GM21723 (cell line): ENCODE results near the gene SLC12A3.
A peak's percentile ranks its signal among the peaks of the same experiment; 100 is the strongest.

Experiments used
- ATAC-seq: cut with Tn5 transposase; IDR thresholded peaks from one replicate; pipeline ENCODE4 v1.9.1; 2021; ENCODE audit warnings: mild to moderate bottlenecking, moderate library complexity; ENCODE audit not compliant: unreplicated experiment

Gene SLC12A3

GRCh38 chr16:56847173-56847910 lies 17.7 kb upstream of the SLC12A3 start:
- ATAC-seq, result no peak

DNA sequence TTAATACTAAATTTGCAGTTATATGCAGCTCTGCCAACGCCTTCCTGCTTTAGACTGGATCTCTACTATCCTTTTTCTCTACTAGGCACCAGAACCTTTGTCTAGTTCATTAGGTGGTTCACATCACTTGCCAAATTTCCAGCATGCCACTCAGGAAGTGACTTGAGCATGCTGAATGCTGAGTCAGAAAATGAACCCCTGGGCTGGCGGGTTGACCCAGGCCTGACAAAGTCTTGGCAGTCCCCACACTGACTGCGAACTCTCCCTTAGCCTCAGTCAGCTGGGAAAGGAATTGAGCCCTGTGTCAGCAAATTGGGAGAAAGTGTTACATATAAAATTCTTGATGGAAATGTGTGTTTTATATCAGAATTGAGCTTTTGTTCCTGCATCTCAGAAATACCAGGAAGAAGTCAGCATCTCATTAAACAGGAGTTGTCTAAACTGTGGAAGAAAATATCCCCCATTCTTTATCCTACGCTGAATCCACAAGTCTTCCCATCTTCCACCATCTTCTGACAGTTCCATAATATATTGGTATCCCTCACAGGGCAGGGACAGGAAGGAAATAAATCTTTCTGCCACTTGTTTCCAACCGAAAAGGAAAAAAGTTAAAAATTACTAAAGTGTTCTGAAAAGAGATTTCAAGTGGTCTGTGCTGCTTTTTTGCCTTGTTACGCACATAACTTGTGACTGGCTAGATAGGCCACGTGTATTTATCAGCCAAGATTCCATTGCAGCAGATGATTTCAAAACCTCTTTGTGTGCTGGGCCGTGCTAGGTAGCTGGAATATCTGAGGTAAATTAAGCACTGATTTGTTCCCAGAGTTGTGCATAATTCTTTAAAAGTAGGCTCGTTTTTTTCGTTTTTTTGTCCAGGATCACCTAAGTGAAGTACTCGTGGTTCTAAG lies 16.7 kb upstream of the SLC12A3 start:
- ATAC-seq, result no peak

DNA sequence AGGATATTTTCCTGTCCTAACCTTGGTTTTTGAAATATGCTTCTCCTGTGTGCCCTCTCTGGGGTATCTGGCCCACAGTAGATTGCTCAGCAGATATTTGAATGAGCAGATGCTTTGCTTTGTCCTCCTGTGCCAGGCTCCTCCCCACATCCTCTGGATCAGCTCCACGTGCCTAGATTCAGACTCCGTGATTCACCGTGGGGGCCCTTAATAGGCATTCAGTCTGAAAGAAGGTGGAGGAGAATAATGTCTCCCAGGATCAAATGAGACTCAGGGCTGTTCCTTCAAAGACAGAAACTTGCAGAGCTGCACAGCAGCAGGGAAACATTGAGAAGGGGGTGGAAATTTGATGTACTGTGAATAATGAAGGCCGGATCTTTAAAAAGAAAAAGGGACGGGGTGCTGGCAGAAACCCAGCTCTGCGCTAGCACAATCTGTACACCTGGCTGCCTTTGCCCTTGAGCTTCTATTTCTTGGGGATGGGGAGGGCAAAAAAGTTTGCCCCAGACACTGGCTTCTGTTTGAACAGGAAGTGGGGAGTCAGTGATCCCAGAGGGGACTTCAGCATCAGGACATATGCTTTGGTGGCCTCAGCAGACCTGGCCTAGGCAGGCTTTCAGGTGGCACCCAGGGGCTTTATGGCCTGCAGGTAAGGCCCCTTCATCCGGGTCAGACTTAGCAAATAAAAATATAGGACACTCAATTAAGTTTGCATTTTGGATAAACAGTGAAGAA lies 15.9 kb upstream of the SLC12A3 start:
- no peak for ATAC-seq

DNA sequence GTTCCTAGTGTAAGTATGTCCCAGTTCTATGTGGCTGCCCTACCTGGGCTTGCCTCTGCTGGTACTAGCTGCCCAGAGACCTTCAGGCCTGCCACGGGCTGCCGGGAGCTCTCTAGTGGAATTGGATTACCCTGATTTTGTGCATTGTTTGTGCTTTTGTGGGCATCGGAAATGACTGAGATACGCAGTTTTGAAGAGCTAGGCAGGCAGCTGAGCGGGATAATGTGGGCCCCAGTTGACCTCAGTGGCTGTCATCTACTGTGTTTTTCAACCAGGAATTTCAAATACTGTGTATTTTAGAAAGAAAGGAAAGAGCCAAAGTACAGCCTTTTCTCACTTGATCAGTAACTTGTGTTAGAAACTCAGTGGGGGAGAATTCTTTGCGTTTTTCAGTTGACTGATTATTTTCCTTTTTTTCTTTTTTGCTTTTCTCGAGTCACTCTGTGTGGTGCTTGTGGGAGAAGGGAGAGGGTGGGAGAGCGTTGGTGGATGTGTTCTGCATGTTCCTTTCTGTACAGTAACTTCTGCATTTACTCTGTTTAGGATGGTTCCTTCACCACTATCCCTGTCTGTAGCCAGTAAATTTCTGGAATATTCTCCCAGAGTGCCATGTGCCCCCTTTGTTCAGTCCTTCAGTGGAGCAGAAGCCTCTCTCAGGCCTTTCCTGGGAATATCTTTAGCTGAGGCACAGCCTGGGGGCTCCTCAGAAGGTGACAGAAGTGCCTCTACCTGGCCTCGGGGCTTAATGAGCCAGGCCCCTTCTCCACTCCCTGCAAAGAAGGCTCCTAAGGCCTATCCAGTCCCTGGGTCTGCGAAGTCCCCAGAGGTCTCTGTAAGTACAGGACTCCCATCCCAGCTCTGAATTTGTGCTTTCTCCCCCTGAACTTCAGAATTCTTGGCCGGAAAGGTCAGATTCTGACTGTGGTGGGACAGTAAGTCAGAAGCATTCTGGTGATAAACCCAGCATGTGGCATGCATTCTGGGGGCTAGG lies 15.0 kb upstream of the SLC12A3 start:
- ATAC-seq, result no peak

GRCh38 chr16:56851671-56852400 lies 13.2 kb upstream of the SLC12A3 start:
- no peak for ATAC-seq

GRCh38 chr16:56852401-56852730 lies 12.6 kb upstream of the SLC12A3 start:
- no peak for ATAC-seq

DNA sequence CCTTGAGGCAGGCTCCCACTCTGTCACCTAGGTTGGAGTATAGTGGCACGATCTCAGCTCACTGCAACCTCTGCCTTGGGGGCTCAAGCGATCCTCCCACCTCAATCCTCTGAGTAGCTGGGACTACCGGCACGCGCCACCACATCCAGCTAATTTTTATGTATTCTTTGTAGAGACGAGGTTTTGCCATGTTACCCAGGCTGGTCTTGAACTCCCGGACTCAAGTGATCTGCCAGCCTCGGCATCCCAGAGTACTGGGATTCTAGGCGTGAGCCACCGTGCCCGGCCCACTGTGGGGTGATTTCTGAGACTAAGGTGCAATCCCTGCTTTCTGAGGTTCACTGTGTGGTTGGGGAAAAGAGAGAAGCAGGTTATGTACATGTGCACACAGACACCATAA lies 12.0 kb upstream of the SLC12A3 start:
- no peak for ATAC-seq

DNA sequence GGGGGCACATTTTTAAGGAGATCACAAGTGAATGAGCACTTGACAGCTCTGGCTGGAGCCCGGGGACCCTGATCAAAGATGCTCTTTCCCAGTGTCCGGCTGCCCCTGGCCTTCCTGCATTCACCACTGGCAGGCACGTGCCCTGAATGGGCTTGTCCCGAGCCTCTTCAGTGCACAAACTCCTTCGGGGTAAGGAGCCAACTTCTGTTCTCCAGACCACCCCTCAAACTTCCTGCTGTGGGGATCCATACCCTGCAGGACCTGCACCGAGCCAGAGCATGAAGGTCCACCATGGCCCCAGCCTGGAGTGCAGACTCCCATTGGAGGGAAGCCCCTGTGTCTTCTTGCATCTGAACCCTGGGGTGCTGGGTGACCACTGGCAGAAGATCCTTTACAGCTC lies 9.8 kb upstream of the SLC12A3 start:
- no peak for ATAC-seq

GRCh38 chr16:56855946-56856345 lies 9.1 kb upstream of the SLC12A3 start:
- ATAC-seq, result no peak

GRCh38 chr16:56856876-56857447 lies 8.0 kb upstream of the SLC12A3 start:
- no peak for ATAC-seq

DNA sequence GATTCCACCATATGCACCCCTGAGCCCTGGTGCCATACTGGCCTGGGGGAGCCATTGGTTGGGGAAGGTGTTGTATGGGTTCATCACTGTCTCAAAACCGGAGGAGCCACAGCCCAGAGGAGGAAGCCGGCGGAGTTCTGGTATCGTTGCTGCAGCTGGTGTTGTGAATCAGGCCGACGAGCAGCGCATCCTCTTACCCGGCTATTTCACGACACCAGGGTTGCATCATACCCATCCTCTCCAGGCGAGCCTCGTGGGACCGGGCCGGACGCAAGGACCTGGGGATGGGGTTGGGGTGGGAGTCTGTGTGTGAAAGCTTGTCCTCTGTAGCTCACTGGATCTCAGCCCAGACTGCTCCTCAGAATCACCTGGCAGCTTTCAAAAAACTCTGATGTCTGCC lies 6.6 kb upstream of the SLC12A3 start:
- ATAC-seq, result no peak

GRCh38 chr16:56859636-56860035 lies 5.4 kb upstream of the SLC12A3 start:
- no peak for ATAC-seq

DNA sequence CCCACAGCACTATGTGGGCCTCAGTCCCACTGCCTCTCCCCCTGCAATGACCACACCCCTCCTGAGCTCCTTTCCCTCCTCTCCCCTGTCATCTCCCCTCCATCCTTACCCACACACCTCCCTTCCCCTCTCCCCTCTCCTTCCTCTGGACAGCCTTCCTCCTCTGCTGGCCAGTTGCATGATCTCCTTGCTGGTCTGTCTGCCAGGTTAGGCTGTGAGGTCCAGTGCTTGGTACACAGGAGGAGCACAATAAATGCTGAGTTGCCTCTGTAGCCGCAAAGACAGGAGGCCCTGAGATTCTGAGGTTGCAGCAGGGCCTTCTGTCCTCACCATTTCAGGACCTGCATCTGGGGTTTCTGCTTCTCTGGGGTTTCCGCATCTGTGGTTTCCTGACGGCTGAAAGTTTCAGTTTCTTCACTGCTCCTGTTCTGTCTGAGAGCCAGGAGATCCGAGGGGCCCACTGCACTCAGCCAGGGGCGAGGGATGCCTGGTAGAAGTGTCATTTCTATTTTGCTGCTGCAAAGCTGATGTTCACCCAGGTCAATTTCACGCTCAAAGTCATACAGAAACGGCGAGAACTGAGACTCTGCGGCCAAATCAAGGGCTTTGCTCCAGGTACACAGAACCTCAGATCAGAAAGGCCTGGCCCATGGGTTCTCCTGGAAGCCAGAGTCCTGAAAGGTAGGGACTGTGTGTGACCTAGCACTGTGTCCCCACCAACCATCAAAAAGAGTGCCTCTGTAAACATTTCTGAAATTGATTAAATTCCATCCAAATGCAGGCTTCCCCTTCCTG lies 4.6 kb upstream of the SLC12A3 start:
- ATAC-seq, result peak; percentile 86

DNA sequence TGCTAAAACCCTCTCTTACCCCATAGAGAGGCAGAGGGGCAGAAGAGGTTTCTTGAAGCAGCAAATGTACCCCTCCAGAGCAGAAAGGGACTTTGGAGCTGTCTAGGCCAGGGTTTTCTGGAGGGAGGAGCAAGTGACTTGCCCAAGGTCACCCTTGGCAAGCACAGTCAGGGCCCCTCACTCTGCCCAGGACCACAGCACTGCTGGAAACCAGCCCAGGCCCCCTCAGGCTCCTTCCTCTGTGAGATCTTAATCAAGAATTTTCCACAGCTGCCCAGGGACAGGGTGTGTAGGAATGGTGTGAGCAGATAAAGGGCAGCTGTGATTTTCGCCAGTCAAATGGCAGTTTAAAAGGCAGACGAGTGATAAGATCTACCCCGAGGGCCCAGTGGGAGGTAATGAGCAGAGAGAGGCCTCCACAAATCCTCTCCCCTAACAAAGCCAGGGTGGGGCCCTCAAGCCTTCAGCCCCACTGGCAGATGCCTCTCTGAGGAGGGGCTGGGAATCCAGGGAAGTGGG lies 3.9 kb upstream of the SLC12A3 start:
- no peak for ATAC-seq

DNA sequence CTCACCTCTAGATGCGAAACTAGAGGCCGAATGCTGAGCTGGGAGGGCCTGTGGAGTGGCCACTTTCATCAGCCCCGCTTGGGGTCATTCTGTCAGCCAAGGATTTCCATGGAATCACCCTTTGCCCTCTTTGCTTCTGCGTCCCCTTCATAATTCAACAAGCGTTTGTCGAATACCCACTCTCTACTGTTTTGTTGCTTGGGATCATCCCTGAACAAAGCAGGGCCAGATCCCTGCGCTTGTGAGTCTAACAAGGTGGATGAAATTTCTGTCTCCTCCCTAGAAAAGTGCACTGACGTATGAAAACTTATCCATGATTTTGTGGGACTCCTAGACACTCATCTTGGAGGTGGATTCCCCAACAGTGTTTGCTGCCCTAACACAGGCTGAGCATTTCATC lies 3.3 kb upstream of the SLC12A3 start:
- ATAC-seq, result no peak

DNA sequence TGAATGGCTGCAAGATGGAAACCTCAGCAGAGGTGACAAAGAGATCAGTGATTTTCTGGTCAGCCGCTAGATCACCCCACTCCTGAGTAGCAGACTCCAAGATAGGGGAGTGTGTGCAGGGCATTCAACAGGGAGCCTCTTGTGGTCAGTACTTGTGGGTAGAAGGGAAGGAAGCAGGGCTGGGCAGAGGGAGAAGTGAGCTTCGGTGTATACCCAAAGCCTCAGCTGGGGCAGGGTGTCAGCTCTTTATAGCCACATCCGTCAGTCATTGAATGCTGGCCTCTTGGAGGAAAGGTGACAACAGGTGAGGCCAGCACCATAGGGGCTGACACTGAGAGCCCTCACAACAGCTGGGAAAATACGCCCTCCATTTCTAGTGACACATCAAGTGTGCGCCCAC lies 2.2 kb upstream of the SLC12A3 start:
- no peak for ATAC-seq

- ATAC-seq, result no peak
Measured at GRCh38 chr16:56865394-56866062, 521 bp downstream of the SLC12A3 start.
